ENCODE results near the gene CRISPLD2.

Gene CRISPLD2

GRCh38 chr16:84788920-84789391 lies 30.8 kb upstream of the CRISPLD2 start:
- no CpG with 5 or more reads among the region's 22 CpGs for WGBS, 2 donors (ENCODE audit: extremely low coverage in 2 of 2, insufficient read length in 2 of 2, insufficient replicate concordance in 1 of 2)
- Histone ChIP-seq H3K14ac (ENCODE audit: low read length) (no peak overlapping the region), H3K23ac (ENCODE audit: low read depth, low read length, poor library complexity) (no peak overlapping the region), H3K4ac (ENCODE audit: low read length) (peak overlapping the region; percentile 66), H3K4me1 (ENCODE audit: control insufficient read depth in 2 of 2, insufficient read depth in 1 of 2, low read depth in 1 of 2, low read length in 2 of 2) (no peaks in the 10 kb centered on the region), H4K8ac (ENCODE audit: low read depth, low read length) (no peak overlapping the region), H2BK120ac (ENCODE audit: low read depth, low read length) (no peak overlapping the region), H3K36me3 (replicated peaks in 1 of 2; ENCODE audit: control insufficient read depth in 2 of 2, insufficient read depth in 2 of 2, low read length in 2 of 2) (no peaks in the 10 kb centered on the region), H3K27ac (replicated peaks; ENCODE audit: low read length) (no peak overlapping the region), H3K4me2 (ENCODE audit: insufficient read depth, low read length, poor library complexity, severe bottlenecking) (no peak overlapping the region), H3K9ac (ENCODE audit: low read depth, low read length, poor library complexity) (peak overlapping the region; percentile 60), H2BK5ac (ENCODE audit: low read length) (no peak overlapping the region), H3K79me1 (ENCODE audit: low read depth, low read length) (no peaks in the 10 kb centered on the region), H4K91ac (ENCODE audit: low read depth, low read length, poor library complexity) (no peak overlapping the region), H2BK12ac (ENCODE audit: low read length) (no peak overlapping the region), H3K18ac (ENCODE audit: low read length) (no peak overlapping the region), H3K4me3 (ENCODE audit: low read length in 2 of 2) (no peak overlapping the region), H3K27me3 (ENCODE audit: control insufficient read depth in 3 of 3, insufficient read depth in 3 of 3, low read depth in 1 of 3, low read length in 3 of 3) (no peaks in the 10 kb centered on the region), H2AK5ac (ENCODE audit: low read depth, low read length) (no peak overlapping the region), H3K9me3 (replicated peaks in 1 of 2; ENCODE audit: control insufficient read depth in 2 of 2, insufficient read depth in 1 of 2, low read depth in 1 of 2, low read length in 2 of 2) (no peaks in the 10 kb centered on the region), H2BK15ac (ENCODE audit: low read length) (no peak overlapping the region), H2AFZ (ENCODE audit: low read length) (no peak overlapping the region)
- no peak for DNase-seq (ENCODE audit: low spot score)

GRCh38 chr16:84789431-84789830 lies 30.4 kb upstream of the CRISPLD2 start:
- Histone ChIP-seq H3K4me1 (ENCODE audit: control insufficient read depth in 2 of 2, insufficient read depth in 1 of 2, low read depth in 1 of 2, low read length in 2 of 2) (no peaks in the 10 kb centered on the region), H3K23ac (ENCODE audit: low read depth, low read length, poor library complexity) (no peak overlapping the region), H4K91ac (ENCODE audit: low read depth, low read length, poor library complexity) (no peak overlapping the region), H3K4me3 (ENCODE audit: low read length in 2 of 2) (no peak overlapping the region), H2BK12ac (ENCODE audit: low read length) (no peak overlapping the region), H3K4me2 (ENCODE audit: insufficient read depth, low read length, poor library complexity, severe bottlenecking) (no peak overlapping the region), H3K9ac (ENCODE audit: low read depth, low read length, poor library complexity) (no peak overlapping the region), H3K4ac (ENCODE audit: low read length) (no peak overlapping the region), H3K18ac (ENCODE audit: low read length) (peak overlapping the region; percentile 5), H2BK15ac (ENCODE audit: low read length) (no peak overlapping the region), H4K8ac (ENCODE audit: low read depth, low read length) (no peak overlapping the region), H3K27ac (replicated peaks; ENCODE audit: low read length) (no peak overlapping the region), H3K14ac (ENCODE audit: low read length) (peak overlapping the region; percentile 76), H2AK5ac (ENCODE audit: low read depth, low read length) (no peak overlapping the region), H3K36me3 (replicated peaks in 1 of 2; ENCODE audit: control insufficient read depth in 2 of 2, insufficient read depth in 2 of 2, low read length in 2 of 2) (no peaks in the 10 kb centered on the region), H2BK5ac (ENCODE audit: low read length) (no peak overlapping the region), H3K79me1 (ENCODE audit: low read depth, low read length) (no peaks in the 10 kb centered on the region), H3K27me3 (ENCODE audit: control insufficient read depth in 3 of 3, insufficient read depth in 3 of 3, low read depth in 1 of 3, low read length in 3 of 3) (no peaks in the 10 kb centered on the region), H3K9me3 (replicated peaks in 1 of 2; ENCODE audit: control insufficient read depth in 2 of 2, insufficient read depth in 1 of 2, low read depth in 1 of 2, low read length in 2 of 2) (no peaks in the 10 kb centered on the region), H2AFZ (ENCODE audit: low read length) (no peak overlapping the region), H2BK120ac (ENCODE audit: low read depth, low read length) (no peak overlapping the region)
- no peak for DNase-seq (ENCODE audit: low spot score)
- no CpG with 5 or more reads among the region's 11 CpGs for WGBS, 2 donors (ENCODE audit: extremely low coverage in 2 of 2, insufficient read length in 2 of 2, insufficient replicate concordance in 1 of 2)

- Histone ChIP-seq H3K9me3 (replicated peaks in 1 of 2; ENCODE audit: control insufficient read depth in 2 of 2, insufficient read depth in 1 of 2, low read depth in 1 of 2, low read length in 2 of 2) (no peaks in the 10 kb centered on the region), H2BK120ac (ENCODE audit: low read depth, low read length) (no peak overlapping the region), H3K23ac (ENCODE audit: low read depth, low read length, poor library complexity) (no peak overlapping the region), H2BK12ac (ENCODE audit: low read length) (no peak overlapping the region), H3K4me3 (ENCODE audit: low read length in 2 of 2) (no peak overlapping the region), H4K91ac (ENCODE audit: low read depth, low read length, poor library complexity) (no peak overlapping the region), H3K14ac (ENCODE audit: low read length) (no peak overlapping the region), H3K79me1 (ENCODE audit: low read depth, low read length) (no peaks in the 10 kb centered on the region), H3K4me1 (ENCODE audit: control insufficient read depth in 2 of 2, insufficient read depth in 1 of 2, low read depth in 1 of 2, low read length in 2 of 2) (no peaks in the 10 kb centered on the region), H3K27me3 (ENCODE audit: control insufficient read depth in 3 of 3, insufficient read depth in 3 of 3, low read depth in 1 of 3, low read length in 3 of 3) (no peaks in the 10 kb centered on the region), H3K4me2 (ENCODE audit: insufficient read depth, low read length, poor library complexity, severe bottlenecking) (no peak overlapping the region), H3K9ac (ENCODE audit: low read depth, low read length, poor library complexity) (no peak overlapping the region), H2BK15ac (ENCODE audit: low read length) (no peak overlapping the region), H3K27ac (replicated peaks; ENCODE audit: low read length) (no peak overlapping the region), H3K18ac (ENCODE audit: low read length) (no peak overlapping the region), H3K36me3 (replicated peaks in 1 of 2; ENCODE audit: control insufficient read depth in 2 of 2, insufficient read depth in 2 of 2, low read length in 2 of 2) (peaks cover 0 to under 1% of the 10 kb centered on the region in 2 donors), H2AK5ac (ENCODE audit: low read depth, low read length) (no peak overlapping the region), H4K8ac (ENCODE audit: low read depth, low read length) (no peak overlapping the region), H3K4ac (ENCODE audit: low read length) (no peak overlapping the region), H2AFZ (ENCODE audit: low read length) (no peak overlapping the region), H2BK5ac (ENCODE audit: low read length) (no peak overlapping the region)
- no peak for DNase-seq (ENCODE audit: low spot score)
- no CpG with 5 or more reads among the region's 4 CpGs for WGBS, 2 donors (ENCODE audit: extremely low coverage in 2 of 2, insufficient read length in 2 of 2, insufficient replicate concordance in 1 of 2)
Observed at GRCh38 chr16:84790301-84790700, 29.5 kb upstream of the CRISPLD2 start.

GRCh38 chr16:84791088-84791487 lies 28.7 kb upstream of the CRISPLD2 start:
- Histone ChIP-seq H3K79me1 (ENCODE audit: low read depth, low read length) (no peaks in the 10 kb centered on the region), H2BK5ac (ENCODE audit: low read length) (no peak overlapping the region), H2AFZ (ENCODE audit: low read length) (no peak overlapping the region), H3K4me3 (ENCODE audit: low read length in 2 of 2) (no peak overlapping the region), H2AK5ac (ENCODE audit: low read depth, low read length) (no peak overlapping the region), H3K14ac (ENCODE audit: low read length) (no peak overlapping the region), H4K8ac (ENCODE audit: low read depth, low read length) (no peak overlapping the region), H3K27me3 (ENCODE audit: control insufficient read depth in 3 of 3, insufficient read depth in 3 of 3, low read depth in 1 of 3, low read length in 3 of 3) (no peaks in the 10 kb centered on the region), H3K4me1 (ENCODE audit: control insufficient read depth in 2 of 2, insufficient read depth in 1 of 2, low read depth in 1 of 2, low read length in 2 of 2) (no peaks in the 10 kb centered on the region), H3K23ac (ENCODE audit: low read depth, low read length, poor library complexity) (no peak overlapping the region), H3K27ac (replicated peaks; ENCODE audit: low read length) (no peak overlapping the region), H3K4me2 (ENCODE audit: insufficient read depth, low read length, poor library complexity, severe bottlenecking) (no peak overlapping the region), H2BK15ac (ENCODE audit: low read length) (no peak overlapping the region), H3K18ac (ENCODE audit: low read length) (no peak overlapping the region), H3K36me3 (replicated peaks in 1 of 2; ENCODE audit: control insufficient read depth in 2 of 2, insufficient read depth in 2 of 2, low read length in 2 of 2) (peaks cover 0 to 3% of the 10 kb centered on the region in 2 donors), H3K9ac (ENCODE audit: low read depth, low read length, poor library complexity) (no peak overlapping the region), H2BK12ac (ENCODE audit: low read length) (no peak overlapping the region), H2BK120ac (ENCODE audit: low read depth, low read length) (no peak overlapping the region), H3K4ac (ENCODE audit: low read length) (no peak overlapping the region), H4K91ac (ENCODE audit: low read depth, low read length, poor library complexity) (no peak overlapping the region), H3K9me3 (replicated peaks in 1 of 2; ENCODE audit: control insufficient read depth in 2 of 2, insufficient read depth in 1 of 2, low read depth in 1 of 2, low read length in 2 of 2) (no peaks in the 10 kb centered on the region)
- no CpG with 5 or more reads among the region's 12 CpGs for WGBS, 2 donors (ENCODE audit: extremely low coverage in 2 of 2, insufficient read length in 2 of 2, insufficient replicate concordance in 1 of 2)
- no peak for DNase-seq (ENCODE audit: low spot score)
